NT2/D1 (cell line): ENCODE measurements around the gene SERBP1.

Experiments used
- YY1 ChIP-seq: IDR thresholded peaks from 2 replicates; pipeline ENCODE4 v1.6.1; 2011; ENCODE audit not compliant: insufficient read length, insufficient read depth
- ZNF274 ChIP-seq: IDR thresholded peaks from 2 replicates; pipeline ENCODE4 v1.6.1; 2011; ENCODE audit warnings: mild to moderate bottlenecking, low read depth, low read length

DNA sequence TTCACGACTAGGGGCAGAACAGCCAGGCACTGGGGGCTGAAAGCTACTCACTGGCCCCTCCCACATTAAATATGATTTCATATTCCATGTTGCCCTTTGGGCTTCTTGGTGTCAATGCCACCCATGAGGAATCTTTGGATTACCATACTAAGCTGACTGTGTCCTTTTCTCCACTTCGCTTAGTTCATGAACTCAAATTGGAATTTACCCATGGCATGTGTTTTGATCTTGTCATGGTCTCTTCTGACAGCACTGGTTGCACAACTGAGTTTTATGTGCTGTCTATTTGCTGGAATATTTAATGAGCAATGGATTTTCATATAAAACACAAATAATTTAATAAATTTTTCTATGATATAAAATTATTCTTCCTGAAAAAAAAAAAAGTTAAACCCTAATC, 59.2 kb downstream of the SERBP1 start:
- TF ChIP-seq YY1 = no peak
- no peak for TF ChIP-seq ZNF274
